ENCODE results near the gene RANBP3.
"Not testable (repeated sequence)": the region's sequence is repeated elsewhere in the genome, so short reads cannot be mapped to it uniquely, and the experiment has no call there.

DNA sequence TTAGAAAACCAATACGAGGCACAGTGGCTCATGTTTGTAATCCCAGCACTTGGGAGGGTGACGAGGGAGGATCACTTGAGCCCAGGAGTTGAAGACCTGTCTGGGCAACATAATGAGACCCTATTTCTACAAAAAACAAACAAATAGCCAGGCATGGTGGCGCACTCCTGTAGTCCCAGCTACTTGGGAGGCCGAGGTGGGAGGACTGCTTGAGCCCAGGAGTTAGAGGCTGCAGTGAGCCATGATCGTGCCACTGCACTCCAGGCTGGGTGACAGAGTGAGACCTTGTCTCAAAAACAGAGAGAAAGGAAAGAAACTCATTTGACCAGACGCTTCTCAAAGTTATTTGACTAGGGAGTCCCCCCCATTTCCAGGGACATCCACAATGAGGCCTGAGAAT lies 14.7 kb downstream of the RANBP3 start:
- TF ChIP-seq, protein P1, sequence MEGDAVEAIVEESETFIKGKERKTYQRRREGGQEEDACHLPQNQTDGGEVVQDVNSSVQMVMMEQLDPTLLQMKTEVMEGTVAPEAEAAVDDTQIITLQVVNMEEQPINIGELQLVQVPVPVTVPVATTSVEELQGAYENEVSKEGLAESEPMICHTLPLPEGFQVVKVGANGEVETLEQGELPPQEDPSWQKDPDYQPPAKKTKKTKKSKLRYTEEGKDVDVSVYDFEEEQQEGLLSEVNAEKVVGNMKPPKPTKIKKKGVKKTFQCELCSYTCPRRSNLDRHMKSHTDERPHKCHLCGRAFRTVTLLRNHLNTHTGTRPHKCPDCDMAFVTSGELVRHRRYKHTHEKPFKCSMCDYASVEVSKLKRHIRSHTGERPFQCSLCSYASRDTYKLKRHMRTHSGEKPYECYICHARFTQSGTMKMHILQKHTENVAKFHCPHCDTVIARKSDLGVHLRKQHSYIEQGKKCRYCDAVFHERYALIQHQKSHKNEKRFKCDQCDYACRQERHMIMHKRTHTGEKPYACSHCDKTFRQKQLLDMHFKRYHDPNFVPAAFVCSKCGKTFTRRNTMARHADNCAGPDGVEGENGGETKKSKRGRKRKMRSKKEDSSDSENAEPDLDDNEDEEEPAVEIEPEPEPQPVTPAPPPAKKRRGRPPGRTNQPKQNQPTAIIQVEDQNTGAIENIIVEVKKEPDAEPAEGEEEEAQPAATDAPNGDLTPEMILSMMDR (IDR thresholded peaks at IDR 0.05): not testable (repeated sequence)
- TF ChIP-seq POLR2A, EP300, POLR2AphosphoS5 (IDR thresholded peaks at IDR 0.05): not testable (repeated sequence)

Data from upper lobe of left lung (tissue), 4 donors.